Dedifferentiated amniotic fluid mesenchymal stem cell (primary cell): ENCODE measurements around the gene NT5M.
A peak's percentile ranks its signal among the peaks of the same experiment; 100 is the strongest.

Experiments used
- DNase-seq: peaks from one replicate; pipeline ENCODE4 v3.0.0-alpha.2; 2016; ENCODE audit errors: extremely low spot score

NT5M gene

GRCh38 chr17:17343896-17344506 lies 40.8 kb downstream of the NT5M start:
- no peak for DNase-seq

GRCh38 chr17:17344507-17345293 lies 41.5 kb downstream of the NT5M start:
- no peak for DNase-seq

DNA sequence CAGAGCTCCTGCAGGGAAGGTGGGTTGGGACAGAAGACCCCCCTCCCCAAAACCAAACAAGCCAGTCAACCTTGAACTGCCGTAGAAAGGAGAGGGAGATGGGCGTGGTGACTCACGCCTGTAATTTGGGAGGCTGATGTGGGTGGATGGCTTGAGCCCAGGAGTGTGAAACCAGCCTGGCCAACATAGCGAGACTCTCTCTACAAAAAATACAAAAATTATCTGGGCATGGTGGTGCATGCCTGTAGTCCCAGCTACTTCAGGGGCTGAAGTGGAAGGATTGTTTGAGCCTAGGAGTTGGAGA lies 42.1 kb downstream of the NT5M start:
- no peak for DNase-seq

DNA sequence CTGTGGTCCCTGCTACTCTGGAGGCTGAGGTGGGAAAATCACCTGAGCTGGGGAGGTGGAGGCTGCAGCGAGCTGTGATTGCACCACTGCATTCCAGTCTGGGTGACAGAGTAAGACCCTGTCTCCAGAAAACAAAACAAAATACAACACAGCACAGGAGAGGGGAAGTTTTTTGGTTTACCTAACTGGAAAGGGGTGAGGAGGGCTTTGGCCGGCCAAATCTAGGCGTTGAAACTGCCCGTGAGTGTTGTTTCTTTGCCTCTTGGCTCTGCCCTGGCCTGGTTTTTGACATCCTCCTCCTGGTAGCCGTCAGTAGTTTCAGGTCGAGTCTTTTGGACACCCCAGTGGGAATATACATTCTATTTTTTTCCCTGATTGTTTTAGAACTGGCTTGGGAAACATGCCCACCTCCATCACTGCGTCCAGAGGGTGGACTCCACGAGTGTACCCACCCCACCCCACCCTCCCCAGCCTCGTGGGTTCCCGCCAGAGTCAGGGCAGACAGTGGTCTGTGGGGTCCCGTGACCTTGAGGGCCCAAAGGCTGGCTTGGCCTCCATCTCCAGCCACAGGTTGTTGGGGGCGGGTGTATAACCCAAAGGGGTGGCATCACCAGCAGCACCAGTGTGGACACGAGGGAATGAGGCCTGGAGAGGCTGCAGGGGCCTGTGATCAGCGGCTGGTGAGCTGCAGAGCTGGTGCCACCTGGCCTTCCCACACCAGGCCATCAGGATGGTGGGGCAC lies 42.7 kb downstream of the NT5M start:
- DNase-seq = no peak

DNA sequence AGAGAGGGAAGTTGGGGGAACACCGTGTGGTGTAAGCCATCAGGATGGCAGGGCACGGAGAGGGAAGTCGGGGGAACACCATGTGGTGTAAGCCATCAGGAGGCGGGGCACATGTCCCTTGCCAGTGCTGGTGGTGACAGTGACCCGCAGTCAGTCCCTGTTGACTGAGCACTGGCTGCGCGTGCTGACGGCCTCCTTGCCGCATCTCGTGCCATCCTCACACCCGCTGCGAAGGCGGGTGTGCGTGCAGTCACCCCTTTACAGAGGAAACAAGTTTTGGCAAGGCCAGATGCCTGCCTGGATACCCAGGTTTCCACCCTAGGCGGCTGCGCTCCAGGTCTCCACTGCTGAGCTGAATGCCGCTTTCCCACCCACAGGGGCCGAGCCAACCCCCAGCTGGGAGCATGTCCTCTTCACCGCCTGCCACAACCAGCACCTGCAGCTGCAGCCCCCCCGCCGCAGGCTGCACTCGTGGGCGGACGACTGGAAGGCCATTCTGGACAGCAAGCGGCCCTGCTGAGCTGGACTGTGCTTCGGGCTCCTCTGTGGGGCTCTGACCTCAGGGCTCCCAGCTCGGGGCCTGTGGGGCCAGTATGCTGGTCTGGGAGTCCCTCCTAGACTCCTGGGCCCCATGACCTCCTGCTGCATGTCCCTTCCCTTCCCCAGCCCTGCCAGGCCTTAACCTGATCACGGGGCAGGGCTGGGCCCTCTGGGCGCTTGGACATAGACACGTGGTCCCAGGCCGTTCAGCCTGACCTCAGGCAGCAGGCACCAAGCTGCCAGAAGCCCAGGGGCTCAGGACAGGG lies 43.5 kb downstream of the NT5M start:
- DNase-seq = no peak

- DNase-seq = no peak
These were observed 44.2 kb downstream of the NT5M start for GRCh38 chr17:17347234-17347955.

DNA sequence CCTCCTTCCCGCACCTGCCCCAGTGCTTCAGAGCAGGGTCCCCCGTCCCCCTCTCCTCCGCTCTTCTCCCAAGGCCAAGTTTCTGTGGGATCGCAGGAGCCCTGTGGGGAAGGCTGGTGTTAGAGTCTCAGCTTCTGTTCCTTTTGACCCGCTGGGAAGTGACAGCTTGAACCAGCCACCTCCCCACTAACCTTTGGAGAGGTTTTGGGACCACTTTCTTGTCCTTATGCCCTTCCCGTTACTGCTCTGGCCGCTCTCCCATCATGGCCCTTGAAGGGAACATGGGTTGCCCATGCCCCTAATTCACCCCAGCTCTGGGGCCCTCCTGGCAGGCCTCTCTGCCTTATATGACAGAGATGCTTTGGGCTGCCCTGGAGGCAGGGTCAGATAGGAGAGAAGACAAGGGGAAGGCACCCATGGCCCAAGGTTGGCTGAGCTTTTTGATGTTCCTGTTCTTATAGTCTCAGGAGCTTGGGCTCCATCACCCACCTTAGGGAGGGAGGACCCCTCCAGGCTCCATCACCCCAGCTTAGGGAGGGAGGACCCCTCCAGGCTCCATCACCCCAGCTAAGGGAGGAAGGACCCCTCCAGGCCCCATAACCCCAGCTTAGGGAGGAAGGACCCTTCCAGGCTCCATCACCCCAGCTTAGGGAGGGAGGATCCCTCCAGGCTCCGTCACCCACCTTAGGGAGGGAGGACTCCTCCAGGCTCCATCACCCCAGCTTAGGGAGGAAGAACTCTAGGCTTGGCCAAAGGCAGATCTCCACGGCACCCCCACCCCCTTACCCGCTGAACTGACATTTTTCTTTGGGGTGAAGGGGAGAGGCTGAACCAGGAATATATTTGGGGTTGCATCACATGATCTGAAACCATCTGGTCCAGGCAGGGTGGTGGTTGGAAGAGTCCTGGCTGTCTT lies 45.0 kb downstream of the NT5M start:
- DNase-seq = no peak

DNA sequence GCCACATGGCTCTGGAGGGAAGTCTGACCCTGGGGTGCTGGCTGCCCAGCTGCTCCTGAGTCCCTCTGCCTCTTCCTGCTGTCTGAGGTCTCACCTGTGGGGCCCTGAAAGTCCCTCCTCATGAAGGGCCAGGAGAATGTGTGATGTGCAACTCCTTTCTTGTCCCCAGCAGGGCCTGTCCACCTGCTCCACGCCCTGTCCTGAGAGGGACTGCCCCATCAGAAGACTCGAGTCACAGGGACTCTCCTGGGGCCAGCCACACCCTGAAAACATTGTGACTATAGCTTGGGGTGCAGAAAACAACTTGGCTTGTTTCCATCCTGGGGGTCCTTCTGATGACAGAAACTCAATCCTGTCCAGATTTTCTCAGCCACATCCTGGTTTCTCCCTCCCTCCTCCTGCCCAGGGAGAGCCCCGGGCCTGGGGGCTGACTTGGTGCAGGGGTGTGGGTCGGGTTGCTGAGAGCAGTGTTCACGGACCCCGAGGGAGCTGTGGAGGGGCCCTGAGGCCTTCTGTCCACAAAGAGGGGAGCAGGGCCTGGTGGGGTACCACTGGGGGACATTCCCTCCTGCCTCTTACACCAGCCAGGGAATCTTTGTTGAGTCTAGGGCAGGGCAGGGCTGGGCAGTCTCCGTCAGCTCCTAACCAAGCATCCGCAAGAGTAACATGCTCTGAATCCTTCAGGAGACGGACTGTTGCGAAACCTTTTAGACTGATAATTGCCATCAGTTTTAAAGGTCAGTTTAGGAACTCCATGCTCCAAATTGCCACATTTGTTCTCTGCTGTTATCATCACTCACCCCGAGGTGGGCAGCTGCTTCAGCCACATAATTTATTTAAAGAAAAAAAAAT lies 45.9 kb downstream of the NT5M start:
- no peak for DNase-seq

- no peak for DNase-seq
These were observed 46.5 kb downstream of the NT5M start for GRCh38 chr17:17349724-17350106.

DNA sequence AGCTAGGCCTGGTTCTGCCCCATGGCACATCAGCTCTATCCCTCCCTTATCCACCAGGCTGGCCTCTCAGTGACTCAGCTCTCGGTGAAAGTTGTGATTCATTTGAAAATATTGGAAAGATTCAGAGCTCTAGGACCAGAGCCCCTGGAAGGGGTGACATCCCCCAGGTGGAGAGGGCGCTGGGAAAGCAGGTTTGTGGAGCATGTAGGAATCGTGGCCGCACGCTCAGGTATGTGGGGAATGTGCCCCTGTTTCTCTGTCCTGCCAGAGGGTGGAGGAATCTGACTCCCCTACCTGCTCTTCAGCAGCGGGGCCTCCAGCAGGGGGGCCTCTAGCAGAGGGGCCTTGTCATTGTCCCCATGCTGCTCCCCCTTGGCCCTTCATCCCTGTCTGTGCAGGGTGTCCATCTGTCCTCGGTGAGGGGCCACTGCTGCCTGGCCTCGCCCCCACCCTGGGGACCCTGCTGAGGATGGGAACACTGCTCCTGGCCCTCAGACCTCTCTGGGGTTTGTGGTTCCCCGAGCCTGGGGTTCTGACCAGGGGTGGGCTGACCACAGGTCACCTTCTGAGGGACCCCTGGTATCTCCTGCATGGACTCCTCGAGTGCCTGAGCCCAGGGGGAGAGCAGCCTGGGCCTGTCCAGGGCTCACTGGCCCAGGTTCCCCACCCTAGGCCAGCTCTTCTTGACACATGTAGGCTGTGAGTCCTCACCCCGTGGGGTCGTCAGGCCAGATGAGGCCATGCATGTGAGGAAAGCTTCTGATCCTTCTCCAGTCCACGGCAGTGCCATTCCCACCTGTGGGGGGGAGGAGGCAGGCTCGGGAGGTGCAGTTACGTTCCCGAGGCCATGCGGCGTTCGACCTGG lies 47.5 kb downstream of the NT5M start:
- peak; percentile 38 for DNase-seq

DNA sequence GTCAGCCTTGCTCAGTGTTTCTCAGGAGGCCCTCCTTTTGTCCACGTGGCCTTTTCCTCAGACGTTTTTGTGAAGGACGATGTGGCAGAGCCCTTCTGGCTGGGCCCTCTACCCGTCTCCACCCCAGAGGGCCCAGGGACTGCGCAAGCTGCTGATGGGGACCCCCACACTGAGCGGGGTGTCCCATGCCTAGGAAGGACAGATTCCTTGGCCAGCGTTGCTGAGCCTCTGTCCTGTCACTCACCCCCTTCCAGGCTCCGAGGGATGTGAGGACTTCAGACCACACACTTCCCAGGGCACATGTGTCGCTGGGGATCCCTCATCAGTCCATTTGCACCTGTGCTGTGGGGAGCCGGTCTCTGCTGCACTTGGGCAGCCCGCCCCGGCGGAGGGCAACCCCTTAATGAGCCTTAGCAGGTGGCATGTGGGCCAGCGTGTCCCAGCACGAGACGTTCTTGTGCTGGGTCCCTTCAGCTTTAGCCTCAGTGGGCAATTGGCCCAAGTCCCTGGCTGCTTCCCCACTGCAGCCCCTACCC lies 48.3 kb downstream of the NT5M start:
- no peak for DNase-seq

DNA sequence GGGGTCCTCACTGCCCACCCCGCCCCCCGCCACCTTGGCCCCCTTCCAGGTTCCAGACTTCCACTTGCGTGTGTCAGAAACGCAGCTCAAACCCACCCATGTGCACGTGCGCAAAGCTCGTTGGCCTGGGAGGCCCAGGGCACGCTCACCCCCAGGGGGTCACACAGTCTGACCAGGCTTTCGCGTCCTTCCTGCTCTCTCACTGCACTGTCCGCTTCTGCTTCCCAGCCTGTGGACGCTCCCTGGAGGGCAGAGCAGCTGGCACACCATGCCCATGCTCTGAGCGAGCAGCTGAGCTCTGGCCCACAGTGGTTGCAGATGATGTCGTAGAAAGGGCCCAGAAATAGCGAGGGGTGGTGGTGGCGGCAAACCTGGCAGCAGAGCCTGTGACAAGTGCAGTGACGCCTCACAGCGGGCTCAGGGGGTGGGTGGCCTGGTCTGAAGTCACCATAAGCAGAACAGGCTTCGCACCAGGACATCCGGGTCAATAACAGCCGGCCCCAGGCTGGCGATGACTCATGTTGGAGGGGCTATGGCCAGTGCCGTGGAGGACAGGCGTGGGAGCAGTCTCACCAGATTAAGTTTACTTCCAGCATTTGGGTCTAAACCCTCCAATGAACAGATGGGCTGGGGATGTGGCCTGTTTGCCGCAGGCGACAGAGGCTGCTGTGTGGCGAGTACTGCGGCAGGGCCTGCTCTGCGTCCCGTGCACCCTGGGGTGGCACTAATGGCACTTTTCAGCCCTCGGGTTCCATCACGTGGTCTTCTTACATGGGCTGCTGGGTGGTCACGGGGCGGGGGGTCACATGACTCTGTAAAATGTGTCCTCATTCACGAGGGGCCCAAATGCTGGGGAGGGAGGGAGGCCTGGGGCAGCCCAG lies 49.0 kb downstream of the NT5M start:
- DNase-seq = no peak

- no peak for DNase-seq
These were observed 49.9 kb downstream of the NT5M start for GRCh38 chr17:17352836-17353624.

DNA sequence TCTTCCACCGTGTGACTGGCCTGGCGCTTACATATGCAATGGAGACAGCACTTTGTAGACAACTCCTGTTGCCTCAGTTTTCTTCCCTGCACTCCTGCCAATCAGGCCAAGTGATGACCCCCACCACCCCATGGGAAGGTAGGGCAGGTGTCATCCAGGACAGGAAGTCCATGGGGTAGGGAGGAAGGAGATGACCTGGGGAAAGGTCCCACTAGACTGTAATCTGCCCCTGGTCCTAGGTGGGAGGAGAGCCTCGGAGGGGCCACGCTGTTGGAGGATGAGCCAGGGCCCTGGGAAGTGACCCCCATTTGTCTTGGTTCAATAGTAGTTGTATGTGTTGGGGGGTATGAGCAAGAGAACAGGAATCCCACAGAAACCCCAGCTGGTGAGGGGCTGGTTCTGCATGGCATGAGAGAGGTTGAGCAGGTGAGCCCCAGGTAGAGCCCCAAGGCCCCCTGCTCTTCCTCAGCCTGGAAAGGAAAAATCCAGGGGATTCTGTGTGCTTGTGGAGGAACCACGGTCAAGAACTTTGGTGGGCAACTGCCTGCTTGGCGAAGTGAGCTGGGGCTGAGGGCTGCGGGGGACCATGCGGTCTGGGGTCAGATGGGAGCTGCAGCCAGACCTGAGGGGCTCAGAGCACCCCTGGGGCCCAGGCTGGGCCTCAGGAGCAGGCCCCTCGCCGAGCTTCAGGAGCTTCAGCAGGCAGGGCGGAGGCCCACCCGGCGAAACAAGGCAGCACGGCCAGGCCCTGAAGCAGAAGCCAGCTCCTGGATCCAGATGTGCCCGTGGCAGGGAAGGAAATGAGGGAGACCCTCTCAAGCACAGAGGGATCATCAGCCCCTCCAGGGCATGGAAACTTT lies 50.7 kb downstream of the NT5M start:
- DNase-seq = no peak

DNA sequence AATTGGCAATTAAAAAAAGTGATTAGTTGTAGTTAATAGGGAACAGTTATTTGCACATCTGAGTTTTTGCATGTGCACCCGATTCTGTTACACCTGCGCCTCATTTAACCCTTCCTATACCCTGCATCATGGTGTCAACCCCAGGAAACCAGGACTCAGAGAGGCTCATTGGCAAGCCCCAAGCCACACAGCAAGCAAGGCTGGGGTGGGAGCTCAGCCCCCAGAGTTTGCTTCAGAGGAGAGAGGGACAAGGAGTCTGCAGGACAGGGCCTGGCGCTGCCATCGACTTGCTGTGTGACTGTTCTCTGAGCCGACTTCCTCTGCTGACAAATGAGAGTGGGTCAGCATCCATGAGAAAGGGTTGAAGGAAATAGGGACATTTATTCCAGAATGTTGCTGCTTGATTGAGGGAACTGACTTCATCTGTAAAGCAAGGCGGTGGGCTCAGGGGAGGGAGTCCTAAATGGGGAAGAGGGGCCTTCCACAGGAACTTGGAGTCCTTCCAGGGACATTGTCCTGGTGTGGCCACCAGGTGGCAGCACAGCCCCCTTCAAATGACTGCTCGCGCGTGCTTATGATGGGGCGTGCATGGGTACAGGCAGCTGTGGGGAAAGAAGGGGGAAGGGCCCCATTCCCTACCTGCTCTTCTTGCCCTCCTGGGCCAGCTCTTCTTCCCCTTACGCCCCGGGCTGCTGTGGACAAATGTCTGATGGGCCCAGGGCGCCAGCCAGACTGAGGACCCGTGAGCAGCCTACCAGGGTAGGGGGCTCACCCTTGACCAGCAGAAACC lies 51.6 kb downstream of the NT5M start:
- peak; percentile 48 for DNase-seq
